HepG2 (cell line): ENCODE measurements around the gene PTPRH. TPM values are rescaled to one million over a fixed set of nuclear protein-coding genes. Genes with fewer than 3 reads are reported as not detected.
A peak's percentile ranks its signal among the peaks of the same experiment; 100 is the strongest.

Experiments
- AGO2 ChIP-seq: fragments of 200-400 bp; formaldehyde crosslinking; optimal IDR thresholded peaks from 2 replicates; pipeline ENCODE3; 2017; ENCODE audit warnings: mild to moderate bottlenecking, low read depth, low read length, moderate library complexity
- HNRNPUL1 ChIP-seq: fragments of 200-400 bp; formaldehyde crosslinking; IDR thresholded peaks from 2 replicates; pipeline ENCODE4 v1.6.1; 2017; ENCODE audit warnings: low read depth, mild to moderate bottlenecking, low read length, moderate library complexity
- KDM2A ChIP-seq: sonication (generic); formaldehyde crosslinking; IDR thresholded peaks from 2 replicates; pipeline ENCODE4 v1.4.0; 2020; ENCODE audit warnings: low read depth, missing genetic modification reagents, borderline replicate concordance
- MAFK ChIP-seq, 2 experiments: IDR thresholded peaks in 1 of 2; conservative IDR thresholded peaks in 1 of 2; 2 replicates each; pipeline ENCODE4 v1.6.1; 2011; ENCODE audit warnings: improper control_type of control experiment in 2 of 2, low read length in 2 of 2
- ZBTB37 ChIP-seq: sonication (generic); formaldehyde crosslinking; IDR thresholded peaks from 2 replicates; pipeline ENCODE4 v1.4.0; 2020; ENCODE audit warnings: mild to moderate bottlenecking, missing genetic modification reagents
- ZNF317 ChIP-seq: sonication (generic); formaldehyde crosslinking; IDR thresholded peaks from 2 replicates; pipeline ENCODE4 v1.5.0; 2020; ENCODE audit warnings: mild to moderate bottlenecking, missing genetic modification reagents
- ZNF609 ChIP-seq: sonication (generic); formaldehyde crosslinking; IDR thresholded peaks from 2 replicates; pipeline ENCODE4 v1.4.0; 2020; ENCODE audit warnings: mild to moderate bottlenecking, missing genetic modification reagents, borderline replicate concordance
- ZNF800 ChIP-seq: sonication (generic); formaldehyde crosslinking; IDR thresholded peaks from 2 replicates; pipeline ENCODE4 v1.4.0; 2020; ENCODE audit warnings: missing genetic modification reagents
- ZNF839 ChIP-seq: sonication (generic); formaldehyde crosslinking; IDR thresholded peaks from 2 replicates; pipeline ENCODE4 v1.4.0; 2020; ENCODE audit warnings: missing genetic modification reagents, mild to moderate bottlenecking, borderline replicate concordance
- polyA plus RNA-seq, 8 experiments: library from polyadenylated mRNA; depleted of rRNA in 3 of 8; stranded (reverse) in 7 of 8; unstranded in 1 of 8; fragments of >200 nt; fragmentation: Illumina TruSeq in 4 of 8; extraction: Trizol in 4 of 8; gene quantifications; 2 replicates each; pipeline versions ENCODE4 v1.2.1 to v1.2.3, GENCODE V29; 2011 to 2016; ENCODE audit warnings: low read depth in 4 of 8, missing spikeins in 1 of 8, mixed read lengths in 1 of 8; ENCODE audit not compliant: insufficient read depth in 1 of 8
- total RNA-seq, 5 experiments: library from RNA; depleted of rRNA; stranded (reverse); fragments of >200 nt; fragmentation: Illumina TruSeq; extraction: Trizol; gene quantifications; 2 replicates each; pipeline ENCODE4 v1.2.3, GENCODE V29; 2016; ENCODE audit warnings: low read depth in 1 of 5

The PTPRH gene
- total and polyA plus RNA-seq, 2 of the 13 experiments (the other 11 are each of a cell fraction or from before 2014, with no cell fraction given) = 14.7 to 125 TPM

GRCh38 chr19:55229145-55229788 is 20.0 kb upstream of the PTPRH start (continued):
- TF ChIP-seq ZNF609 (CRISPR knock-in tag) = no peak
- 0 out of 2 replicates have a peak, but pooled peaks have one; percentile 27 for TF ChIP-seq ZNF317
- TF ChIP-seq KDM2A = no peak
- no peak for TF ChIP-seq MAFK (conservative IDR thresholded peaks at IDR 0.05 in 1 of 2, IDR thresholded peaks at IDR 0.05 in 1 of 2; ENCODE audit: low read length in 2 of 2)
- TF ChIP-seq ZNF800 (CRISPR knock-in tag) = 0 out of 2 replicates have a peak, but pooled peaks have one; percentile 22
- no peak for TF ChIP-seq HNRNPUL1
- TF ChIP-seq ZNF839 (CRISPR knock-in tag) = 0 out of 2 replicates have a peak, but pooled peaks have one; percentile 13
- TF ChIP-seq ZBTB37 (CRISPR knock-in tag) = no peak
- peak; percentile 49 for TF ChIP-seq AGO2
